ENCODE measurements around the gene IGLON5. TPM values are rescaled to one million over a fixed set of nuclear protein-coding genes. Genes with fewer than 3 reads are reported as not detected.

IGLON5 gene
- total RNA-seq, 4 donors from 2014 or later: 0.27 TPM; not detected in 3

GRCh38 chr19:51289635-51290034, 21.8 kb upstream of the IGLON5 start:
- H3K27me3 ChIP-seq: peaks cover 15% of the 10 kb centered on the region
- TF ChIP-seq EP300 (IDR thresholded peaks at IDR 0.05; ENCODE audit: low read depth): no peak
- TF ChIP-seq POLR2AphosphoS5 (IDR thresholded peaks at IDR 0.05): no peak
- TF ChIP-seq POLR2A (IDR thresholded peaks at IDR 0.05): no peak
- TF ChIP-seq CTCF (IDR thresholded peaks at IDR 0.05): no peak
- WGBS, 2 donors (ENCODE audit: low coverage in 1 of 2): 77% methylated on average over 1 of the region's 1 CpG; no CpG with 5 or more reads in 1 of the 2 donors
- DNase-seq: no peak
- H3K4me3 ChIP-seq: no peak overlapping the region
- intact Hi-C loops (cut with DNase I; ENCODE audit: low total_unique reads): no loop called here
- H3K9me3 ChIP-seq: no peaks in the 10 kb centered on the region
- H3K27ac ChIP-seq: no peak overlapping the region
- in situ Hi-C loops (cut with MboI; ENCODE audit: low pct_ligation_motif_present in 1 of 4, low pct_unique_long_range_greater_than_20kb in 1 of 4, low sequenced_read_pairs in 3 of 4): no loop called here
- no peaks in the 10 kb centered on the region for H3K4me1 ChIP-seq
- H3K36me3 ChIP-seq: no peaks in the 10 kb centered on the region

DNA sequence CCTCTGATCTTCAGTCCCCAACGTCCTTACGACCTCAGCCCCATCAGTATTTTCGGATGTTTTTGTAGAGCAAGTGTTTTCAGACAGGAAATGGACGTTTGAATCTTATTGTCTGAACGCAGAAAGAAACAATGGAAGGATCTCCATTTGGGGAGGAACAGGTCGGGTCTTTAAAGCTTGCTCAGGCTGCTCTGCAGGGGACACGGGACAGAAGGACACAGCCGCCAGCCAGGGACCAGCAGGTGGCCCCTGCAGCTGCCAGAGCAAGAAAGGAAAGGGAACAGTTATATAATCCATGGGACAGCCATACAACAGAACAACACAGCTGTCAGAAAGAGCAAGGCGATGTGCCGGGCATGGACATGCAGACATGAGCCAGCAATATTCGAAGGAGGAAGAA, 18.5 kb upstream of the IGLON5 start:
- TF ChIP-seq CTCF (IDR thresholded peaks at IDR 0.05) (no peak), EP300 (IDR thresholded peaks at IDR 0.05; ENCODE audit: low read depth) (no peak), POLR2A (IDR thresholded peaks at IDR 0.05) (no peak), POLR2AphosphoS5 (IDR thresholded peaks at IDR 0.05) (no peak)
- no peak for DNase-seq
- peaks cover 6% of the 10 kb centered on the region for H3K27me3 ChIP-seq
- H3K36me3 ChIP-seq: no peaks in the 10 kb centered on the region
- 35 to 76% methylated on average over 3 to 11 of the region's 11 CpGs for WGBS, 2 donors (ENCODE audit: low coverage in 1 of 2)
- H3K9me3 ChIP-seq: no peaks in the 10 kb centered on the region
- no peak overlapping the region for H3K27ac ChIP-seq
- no peak overlapping the region for H3K4me3 ChIP-seq
- intact Hi-C loops (cut with DNase I; ENCODE audit: low total_unique reads): no loop called here
- no peaks in the 10 kb centered on the region for H3K4me1 ChIP-seq
- in situ Hi-C loops (cut with MboI; ENCODE audit: low pct_ligation_motif_present in 1 of 4, low pct_unique_long_range_greater_than_20kb in 1 of 4, low sequenced_read_pairs in 3 of 4): no loop called here

DNA sequence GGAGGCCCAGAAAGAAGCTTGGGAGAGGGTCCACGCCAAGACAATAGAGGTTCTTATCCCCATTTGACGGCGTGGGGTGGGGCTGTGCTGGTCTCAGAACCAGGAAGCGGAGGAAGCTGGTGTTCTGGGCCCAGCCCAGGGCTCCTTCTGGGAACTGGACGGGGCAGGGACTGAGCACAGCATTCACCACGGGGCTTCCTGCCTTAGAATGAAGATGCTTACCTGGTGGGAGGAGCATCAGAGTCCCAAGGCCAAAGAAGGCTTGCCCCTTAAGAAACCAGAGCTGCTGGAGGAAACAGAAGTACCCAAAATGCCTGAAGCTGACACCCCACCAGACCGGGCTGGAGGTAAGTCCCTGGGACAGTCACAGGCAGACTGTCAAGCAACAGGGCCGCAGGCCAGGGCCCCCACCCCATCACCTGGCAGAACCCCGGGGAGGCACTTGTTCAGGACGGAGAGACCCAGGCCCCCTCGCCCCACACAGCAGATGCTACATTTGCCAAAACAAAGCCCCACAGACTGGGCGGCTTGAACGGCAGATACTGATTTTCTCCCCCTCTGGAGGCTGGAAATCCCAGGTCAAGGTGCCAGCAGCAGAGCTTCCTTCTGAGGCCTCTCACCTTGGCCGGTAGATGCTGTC, 17.8 kb upstream of the IGLON5 start:
- Histone ChIP-seq H3K4me3 (no peak overlapping the region), H3K36me3 (no peaks in the 10 kb centered on the region), H3K27me3 (peaks cover 6% of the 10 kb centered on the region), H3K9me3 (no peaks in the 10 kb centered on the region), H3K27ac (no peak overlapping the region), H3K4me1 (no peaks in the 10 kb centered on the region)
- intact Hi-C loops (cut with DNase I; ENCODE audit: low total_unique reads): no loop called here
- TF ChIP-seq EP300 (IDR thresholded peaks at IDR 0.05; ENCODE audit: low read depth): no peak
- no peak for TF ChIP-seq POLR2A (IDR thresholded peaks at IDR 0.05)
- TF ChIP-seq POLR2AphosphoS5 (IDR thresholded peaks at IDR 0.05): no peak
- no peak for TF ChIP-seq CTCF (IDR thresholded peaks at IDR 0.05)
- in situ Hi-C loops (cut with MboI; ENCODE audit: low pct_ligation_motif_present in 1 of 4, low pct_unique_long_range_greater_than_20kb in 1 of 4, low sequenced_read_pairs in 3 of 4): no loop called here
- DNase-seq: no peak
- 20 to 73% methylated on average over 1 to 13 of the region's 14 CpGs for WGBS, 2 donors (ENCODE audit: low coverage in 1 of 2)

DNA sequence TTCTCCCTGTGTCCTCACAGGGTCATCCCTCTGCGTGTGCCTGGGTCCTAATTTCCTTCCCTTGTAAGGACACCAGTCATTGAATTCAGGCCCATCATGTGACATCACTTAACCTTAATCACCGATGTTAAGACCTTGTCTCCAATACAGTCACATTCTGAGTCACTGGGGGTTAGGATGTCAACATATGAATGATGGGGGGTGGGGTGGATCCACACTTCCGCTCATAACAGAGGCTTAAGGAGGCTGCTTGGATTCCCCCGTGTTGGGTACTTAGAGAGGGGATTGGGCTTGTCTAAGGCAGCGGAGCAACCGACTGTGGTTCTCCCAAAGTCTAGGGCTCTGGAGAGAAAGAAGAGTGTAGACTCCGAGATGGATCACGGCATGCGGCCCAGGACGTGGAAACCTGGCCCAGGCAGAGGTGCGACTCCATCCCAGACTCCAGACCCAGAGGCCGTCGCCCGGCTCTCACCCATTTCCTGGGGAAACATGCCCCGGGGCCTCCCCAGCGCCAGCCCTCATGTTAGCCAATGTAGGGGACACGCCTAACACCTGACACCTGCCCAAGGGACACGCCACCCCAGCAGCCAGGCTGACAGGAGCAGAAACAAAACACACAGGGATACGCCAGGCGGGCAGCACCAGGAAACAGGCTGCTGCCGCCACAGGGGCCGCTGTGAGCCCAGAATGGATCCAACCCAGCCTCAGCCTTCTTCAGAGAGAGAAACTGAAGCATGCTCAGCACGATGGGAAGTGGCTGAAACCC, 17.1 kb upstream of the IGLON5 start:
- Histone ChIP-seq H3K27me3 (peaks cover 6% of the 10 kb centered on the region), H3K9me3 (no peaks in the 10 kb centered on the region), H3K4me1 (no peaks in the 10 kb centered on the region), H3K36me3 (no peaks in the 10 kb centered on the region), H3K27ac (no peak overlapping the region), H3K4me3 (no peak overlapping the region)
- TF ChIP-seq CTCF (IDR thresholded peaks at IDR 0.05) (no peak), POLR2A (IDR thresholded peaks at IDR 0.05) (no peak)
- 17 to 55% methylated on average over 1 to 17 of the region's 23 CpGs for WGBS, 2 donors (ENCODE audit: low coverage in 1 of 2)
- no peak for DNase-seq
- in situ Hi-C loops (cut with MboI; ENCODE audit: low pct_ligation_motif_present in 1 of 4, low pct_unique_long_range_greater_than_20kb in 1 of 4, low sequenced_read_pairs in 3 of 4): no loop called here
- intact Hi-C loops (cut with DNase I; ENCODE audit: low total_unique reads): no loop called here
